Renal cortex interstitium (tissue), 11 donors: ENCODE results near the gene C1GALT1. TPM values are rescaled to one million over a fixed set of nuclear protein-coding genes. Genes with fewer than 3 reads are reported as not detected.

Experiments used
- DNase-seq, 11 donors: peaks; one replicate each; pipeline ENCODE4 v3.0.0-alpha.2; 2013; ENCODE audit warnings: low read depth in 9 of 11, low spot score in 4 of 11; ENCODE audit errors: extremely low read depth in 1 of 11
- polyA plus RNA-seq, 3 donors: library from polyadenylated mRNA; unstranded; fragments of 120-200 nt; gene quantifications; one replicate each; pipeline ENCODE4 v1.2.1, GENCODE V29; 2013; ENCODE audit not compliant: insufficient read length in 3 of 3

Gene C1GALT1
- polyA plus RNA-seq, 3 donors = 36.3 to 60.5 (median 43.1) TPM

DNA sequence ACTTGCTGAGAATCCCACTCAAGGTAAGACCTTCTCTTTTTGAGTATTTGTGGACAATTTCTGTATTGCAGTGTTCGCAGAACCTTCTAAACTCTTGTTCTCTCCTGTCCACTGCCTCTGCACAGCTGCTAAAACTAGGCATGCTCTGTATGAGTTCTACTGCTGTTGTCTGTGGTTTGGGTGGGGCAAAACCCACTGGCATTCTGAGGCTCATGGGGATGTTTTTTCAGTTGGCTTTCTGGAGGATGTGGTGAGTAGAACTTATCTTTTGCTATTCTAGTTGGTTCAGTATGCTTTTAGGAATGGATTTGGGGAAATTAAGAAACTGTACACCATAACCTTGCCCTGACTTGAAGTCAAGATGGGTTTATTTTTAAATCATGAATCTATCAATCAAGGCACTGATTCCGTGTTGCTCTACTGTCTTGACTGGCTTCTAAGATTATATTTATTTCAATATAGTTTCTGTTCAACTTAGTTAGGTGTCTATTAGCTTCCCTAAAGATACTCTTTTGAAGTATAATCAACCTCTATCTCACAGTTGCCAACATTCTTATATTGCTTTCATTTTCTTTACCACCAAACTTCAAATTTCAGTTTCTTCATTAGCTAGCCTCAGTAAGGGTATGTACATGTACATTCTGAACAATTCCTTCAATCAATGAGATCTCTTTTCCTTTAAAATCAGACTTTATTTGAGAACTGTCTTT, 25.0 kb upstream of the C1GALT1 start:
- DNase-seq = no peak

DNA sequence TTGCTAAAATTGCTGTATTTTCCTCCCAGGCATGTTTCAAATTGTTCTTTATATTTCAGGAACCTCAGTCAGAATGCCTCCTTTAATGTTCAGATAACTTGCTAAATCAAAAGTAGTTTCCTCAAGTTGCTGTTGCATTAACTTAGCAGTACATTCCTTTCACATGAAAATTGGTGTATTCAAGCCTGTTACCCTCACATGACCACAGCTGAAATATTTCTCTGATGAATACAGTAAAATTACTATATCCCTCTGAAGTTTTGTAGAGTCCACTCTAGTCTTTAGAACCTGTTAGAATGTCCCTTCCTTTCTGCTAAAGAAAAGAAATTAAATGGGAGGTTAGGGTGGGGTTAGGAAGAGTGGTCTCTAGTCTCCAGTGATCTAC, 24.5 kb upstream of the C1GALT1 start:
- no peak for DNase-seq

DNA sequence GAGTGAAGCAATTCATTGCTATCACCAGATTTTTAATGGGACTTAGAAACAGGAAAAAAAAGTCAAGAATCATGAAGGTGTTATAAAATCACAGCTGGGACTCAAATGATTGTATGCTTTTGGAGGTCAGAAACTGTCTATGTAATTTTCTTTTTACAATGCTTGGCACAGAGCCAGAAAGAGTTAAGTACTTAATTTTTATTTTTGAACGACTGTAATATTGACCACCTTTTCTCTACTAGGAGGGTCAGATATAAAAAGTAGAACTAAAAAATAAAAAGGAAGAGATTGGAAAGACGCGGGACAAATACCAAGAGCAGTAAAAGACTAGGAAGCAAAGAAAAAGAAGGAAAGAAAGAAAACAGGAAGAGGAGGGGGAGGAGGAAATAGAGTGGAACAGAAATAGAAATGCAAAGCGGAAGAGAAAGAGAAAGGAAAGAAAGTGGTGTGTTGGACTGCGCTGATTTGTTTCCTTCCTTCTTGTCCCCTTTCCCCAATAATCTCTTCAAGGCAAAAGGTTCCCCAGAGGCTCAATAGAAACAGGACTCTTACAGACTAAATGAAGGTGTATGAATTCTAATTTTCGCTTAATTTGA, 23.2 kb upstream of the C1GALT1 start:
- DNase-seq = no peak

DNA sequence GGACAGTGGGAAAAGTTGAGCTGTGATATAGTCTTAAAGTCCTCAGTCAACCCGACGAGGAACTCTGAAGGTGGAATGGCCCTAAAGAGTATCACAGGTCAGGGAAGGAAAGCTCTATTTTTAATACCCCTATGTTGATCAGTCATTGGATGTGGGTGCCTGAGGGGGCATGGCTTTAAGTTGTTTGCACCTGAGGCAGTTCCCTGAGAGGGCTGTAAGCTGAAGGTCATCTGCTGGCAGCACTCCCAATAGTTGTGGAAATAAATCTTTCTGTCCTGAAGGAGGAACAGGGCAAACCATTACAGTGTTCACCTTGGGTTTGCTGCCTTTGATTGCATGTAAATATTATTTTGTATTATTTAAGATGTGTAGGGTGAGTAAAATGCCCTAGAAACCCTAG, 17.8 kb upstream of the C1GALT1 start:
- no peak for DNase-seq

DNA sequence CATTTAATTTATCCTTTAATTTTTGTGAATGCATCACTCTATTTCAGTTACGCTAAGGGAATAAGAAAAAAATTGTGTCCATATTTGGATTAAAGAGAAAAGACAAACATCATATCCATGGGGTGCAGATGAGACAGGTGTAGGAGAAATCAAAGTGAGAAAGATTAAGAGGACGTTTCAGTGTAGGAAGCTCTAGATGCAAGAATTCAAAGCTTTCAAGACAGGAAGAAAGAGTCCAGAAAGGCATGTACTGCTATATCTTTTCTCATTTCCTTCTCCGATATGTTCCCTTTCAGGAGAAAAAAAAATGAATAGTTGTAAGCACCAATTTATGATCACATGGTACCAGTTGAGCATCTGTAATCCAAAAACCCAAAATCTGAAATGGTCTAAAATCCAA, 17.0 kb upstream of the C1GALT1 start:
- no peak for DNase-seq

DNA sequence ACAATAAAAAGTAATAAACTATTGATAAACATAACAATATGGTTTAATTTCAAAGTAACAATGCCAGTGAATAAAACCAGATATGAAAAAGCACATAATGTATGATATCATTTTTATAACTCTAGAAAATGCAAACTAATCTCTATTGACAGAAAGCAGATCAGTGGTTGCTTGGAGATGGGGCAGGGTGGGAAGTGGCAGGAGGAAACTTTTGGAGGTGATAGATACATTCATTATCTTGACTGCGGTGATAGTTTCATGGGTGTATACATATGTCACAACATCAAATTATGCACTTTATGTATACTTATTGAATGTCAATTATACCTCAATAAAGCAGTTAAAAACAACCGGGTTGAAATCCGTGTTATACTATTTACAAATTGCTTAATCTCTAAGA, 16.0 kb upstream of the C1GALT1 start:
- DNase-seq = no peak

DNA sequence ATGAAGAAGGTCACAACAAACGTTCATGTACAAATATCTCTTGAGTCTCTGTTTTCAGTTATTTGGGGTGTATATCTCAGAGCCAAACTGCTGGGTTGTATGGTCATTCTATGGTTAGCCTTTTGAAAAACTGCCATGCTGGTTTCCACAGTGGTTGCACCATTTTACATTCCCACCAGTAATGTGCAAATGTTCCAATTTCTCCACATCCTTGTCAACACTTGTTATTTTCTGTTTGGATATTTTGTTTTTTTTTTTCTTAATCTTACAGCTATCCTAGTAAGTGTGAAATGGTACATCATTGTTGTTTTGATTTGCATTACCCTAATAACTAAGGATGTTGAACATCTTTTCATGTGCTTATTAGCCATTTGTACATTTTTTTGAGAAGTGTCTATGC, 13.0 kb upstream of the C1GALT1 start:
- DNase-seq = no peak

DNA sequence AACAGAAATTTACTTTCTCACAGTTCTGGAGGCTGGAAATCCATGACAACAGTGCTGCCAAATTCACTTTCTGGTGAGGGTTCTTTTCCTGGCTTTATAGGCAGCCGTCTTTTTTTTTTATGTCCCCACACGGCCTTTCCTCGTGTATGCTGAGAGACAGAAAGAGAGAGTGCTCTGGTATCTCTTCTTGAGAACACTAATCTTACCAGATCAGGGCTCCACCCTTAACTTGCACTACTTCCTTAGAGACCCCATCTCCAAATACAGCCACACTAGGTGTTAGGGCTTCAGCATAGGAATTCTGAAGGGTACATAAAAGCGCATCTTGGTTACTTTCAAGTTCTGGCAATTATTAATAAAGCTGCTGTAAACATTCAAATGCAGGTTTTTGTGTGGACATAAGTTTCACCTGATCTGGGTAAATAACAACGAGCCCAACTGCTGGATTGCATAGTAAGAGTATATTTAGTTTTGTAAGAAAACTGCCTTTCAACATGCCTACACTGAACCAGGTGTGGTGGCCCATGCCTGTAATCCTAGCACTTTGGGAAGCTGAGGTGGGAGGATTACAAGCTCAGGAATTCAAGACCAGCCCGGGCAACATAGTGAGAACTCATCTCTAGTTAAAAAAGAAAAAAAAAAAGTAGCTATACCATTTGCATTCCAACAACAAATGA, 8.2 kb upstream of the C1GALT1 start:
- DNase-seq = no peak

DNA sequence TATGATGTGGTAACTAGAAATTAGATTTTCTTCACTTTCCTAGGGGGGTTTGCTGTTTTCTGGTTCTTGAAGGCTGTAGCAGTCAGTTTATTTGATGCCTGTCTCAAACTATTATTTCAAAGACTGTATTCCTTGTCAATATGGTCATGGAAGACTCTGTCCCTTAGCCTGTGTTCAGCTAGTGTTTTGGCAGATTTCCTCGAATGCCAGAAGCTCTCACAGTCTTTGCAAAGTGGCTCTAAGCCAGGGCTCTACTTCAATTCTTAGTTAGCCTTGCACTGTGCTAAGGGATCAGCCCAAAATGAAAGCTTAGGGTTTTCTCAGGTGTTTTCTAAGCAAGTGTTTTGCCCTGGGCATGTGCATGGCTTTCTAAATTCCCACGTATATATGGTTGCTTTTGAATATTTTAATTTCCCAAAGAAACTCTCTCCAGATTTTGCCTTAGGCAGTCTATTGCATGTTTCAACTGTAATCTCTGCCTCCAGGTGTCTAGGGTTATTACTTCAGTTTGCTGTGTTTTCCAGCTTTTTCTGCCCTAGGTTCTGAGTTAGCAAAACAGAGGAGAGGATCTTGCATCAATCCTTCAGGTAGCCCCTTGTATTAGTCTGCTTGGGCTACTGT, 7.2 kb upstream of the C1GALT1 start:
- no peak for DNase-seq

DNA sequence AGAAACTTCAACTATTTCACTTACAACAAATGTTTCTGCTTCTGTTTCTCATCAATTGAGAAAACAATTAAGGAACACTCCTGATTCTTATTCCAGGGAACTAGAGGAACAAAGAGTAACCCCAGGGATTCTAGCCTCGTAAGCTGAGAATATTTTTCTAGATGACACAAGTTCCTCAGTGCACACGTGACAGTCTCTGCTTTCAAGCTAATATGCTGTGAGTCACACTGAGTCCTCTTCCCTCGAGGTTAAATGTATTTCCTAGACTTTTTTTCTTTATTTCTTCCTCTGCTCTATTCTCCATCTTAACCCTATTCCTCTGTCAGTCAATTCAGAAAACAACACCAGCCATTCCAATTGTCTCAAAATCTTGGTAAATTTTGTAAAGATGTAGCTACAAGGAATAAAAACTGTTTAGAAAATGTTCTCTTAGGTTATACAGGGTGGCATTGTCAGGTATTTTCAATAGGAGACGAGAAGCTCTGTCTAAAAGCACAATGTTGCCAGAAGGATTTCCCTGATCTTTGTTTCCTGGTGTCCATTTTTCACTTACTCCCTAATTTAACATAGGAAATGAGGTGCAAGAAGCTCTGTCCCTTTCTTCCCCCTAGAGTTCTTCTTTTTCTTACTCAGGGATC, 5.8 kb upstream of the C1GALT1 start:
- DNase-seq = no peak

DNA sequence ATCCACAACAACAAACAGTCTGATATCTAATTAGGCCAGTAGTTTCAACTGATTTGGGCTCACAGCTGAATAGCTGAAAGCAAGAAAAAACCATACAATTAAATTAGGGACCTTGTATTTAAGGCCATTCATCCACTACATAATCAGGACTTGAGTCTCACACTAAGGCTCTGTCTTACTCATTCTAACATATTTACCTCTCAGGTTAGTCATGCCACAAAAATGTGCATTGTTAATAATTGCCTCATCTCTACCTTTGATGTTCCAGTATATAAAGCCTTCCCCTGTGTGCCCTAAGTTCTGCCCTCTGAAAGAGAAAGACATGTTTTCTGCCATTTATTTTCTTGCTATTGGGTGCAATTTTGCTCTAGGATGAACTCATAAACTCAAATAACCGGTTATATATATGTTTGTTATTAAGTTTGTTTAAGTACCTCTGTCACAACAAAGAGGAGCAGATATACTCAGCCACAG, 5.3 kb upstream of the C1GALT1 start:
- peak in 3 of 11 donors; percentile 38 to 54 (median 49) for DNase-seq

DNA sequence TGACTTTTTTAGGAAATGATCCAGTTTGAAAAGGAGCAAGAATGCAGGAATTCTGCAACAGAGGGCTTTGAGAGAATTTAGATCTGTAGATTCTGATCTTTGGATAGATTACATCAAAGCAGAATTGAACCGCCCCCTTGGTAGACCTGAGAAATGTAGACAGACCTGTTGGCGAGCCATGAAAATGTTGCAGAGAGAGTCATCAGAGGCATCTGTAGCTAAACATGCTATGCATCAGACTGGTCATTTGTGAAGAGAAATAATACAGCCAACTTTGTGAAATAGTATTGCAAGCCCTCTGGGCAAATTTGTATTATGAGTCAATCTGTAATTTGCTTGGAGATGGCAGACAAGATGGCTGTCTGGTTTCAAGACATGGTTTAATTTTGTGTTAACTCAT, 4.3 kb upstream of the C1GALT1 start:
- no peak for DNase-seq

DNA sequence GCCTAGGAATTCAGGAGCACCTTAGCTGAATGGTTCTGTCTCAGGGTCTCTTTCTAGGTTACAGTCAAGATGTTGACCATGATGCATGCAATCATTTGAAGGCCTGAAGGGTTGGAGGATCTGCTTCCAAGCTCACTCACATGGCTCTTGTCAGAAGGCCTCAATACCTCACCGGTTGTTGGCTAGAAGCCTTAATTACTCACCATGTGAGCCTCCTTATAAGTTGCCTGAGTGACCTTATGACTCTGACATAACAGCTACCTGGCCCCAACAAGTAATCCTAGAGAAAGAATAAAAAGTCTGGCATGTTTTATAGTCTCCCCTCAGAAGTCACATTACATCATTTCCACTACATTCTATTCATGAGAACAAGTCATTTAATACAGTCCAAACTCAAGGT, 3.4 kb upstream of the C1GALT1 start:
- no peak for DNase-seq

DNA sequence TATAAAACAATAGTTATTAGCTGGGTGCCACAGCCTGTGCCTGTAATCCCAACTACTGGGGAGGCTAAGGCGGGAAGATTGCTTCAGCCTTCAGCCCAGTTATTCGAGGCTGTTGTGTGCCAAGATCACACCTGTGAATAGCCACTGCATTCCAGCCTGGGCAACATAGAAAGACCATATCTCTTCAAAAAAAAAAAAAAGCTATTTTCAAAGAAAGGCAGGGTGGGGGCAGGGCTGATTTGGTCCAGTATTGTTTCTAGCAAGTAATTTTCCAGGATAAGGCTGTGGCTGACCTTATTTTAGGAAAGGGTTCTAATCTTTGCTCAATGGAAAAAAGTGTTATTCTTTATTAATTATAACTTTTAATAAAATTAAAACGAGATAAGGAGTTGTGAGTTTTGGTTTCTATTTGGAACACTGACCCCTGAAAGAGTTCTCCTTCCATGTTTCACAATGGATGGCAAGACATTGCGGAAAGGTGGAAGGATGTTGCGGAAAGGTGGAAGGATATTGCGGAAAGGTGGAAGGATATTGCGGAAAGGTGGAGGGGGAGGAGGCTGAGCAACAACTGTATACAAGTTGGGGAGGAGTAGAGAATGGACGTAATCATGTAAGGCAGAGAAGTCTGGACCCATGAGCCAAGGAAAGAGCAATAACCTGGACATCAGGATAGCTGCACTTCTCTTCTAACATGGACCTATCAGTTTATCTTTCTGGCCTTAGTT, 1.5 kb upstream of the C1GALT1 start:
- no peak for DNase-seq

DNA sequence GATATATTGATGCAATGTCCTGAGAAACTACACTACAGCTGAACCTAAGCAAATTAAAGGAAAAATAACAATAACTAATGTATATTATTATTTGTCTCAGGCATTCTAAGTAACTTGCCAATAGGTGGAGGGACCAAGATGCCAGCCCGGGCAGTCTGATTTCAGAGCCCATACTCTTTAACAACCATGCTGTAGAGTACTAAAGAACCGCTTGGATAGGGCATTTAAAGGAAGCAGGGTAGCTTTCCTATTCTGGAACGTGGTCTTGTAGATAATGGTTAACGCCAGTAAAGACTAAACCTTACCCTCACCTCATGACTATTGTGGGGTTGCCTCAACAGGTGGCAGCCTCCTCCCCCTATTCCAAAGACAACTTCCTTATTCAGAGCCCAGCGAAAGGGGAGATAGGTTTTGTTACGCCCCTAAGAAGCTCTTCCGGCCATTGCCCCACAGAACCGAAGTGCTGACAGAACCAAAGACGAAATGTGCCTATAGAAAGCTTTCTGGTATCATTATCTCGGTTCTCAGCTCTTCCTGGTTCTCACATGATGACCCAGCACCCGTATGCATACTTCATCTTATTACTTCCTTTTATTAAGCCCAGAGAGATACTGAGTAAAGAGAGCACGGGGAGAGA, 707 bp upstream of the C1GALT1 start:
- DNase-seq = peak in 7 of 11 donors; percentile 29 to 64 (median 46)

DNA sequence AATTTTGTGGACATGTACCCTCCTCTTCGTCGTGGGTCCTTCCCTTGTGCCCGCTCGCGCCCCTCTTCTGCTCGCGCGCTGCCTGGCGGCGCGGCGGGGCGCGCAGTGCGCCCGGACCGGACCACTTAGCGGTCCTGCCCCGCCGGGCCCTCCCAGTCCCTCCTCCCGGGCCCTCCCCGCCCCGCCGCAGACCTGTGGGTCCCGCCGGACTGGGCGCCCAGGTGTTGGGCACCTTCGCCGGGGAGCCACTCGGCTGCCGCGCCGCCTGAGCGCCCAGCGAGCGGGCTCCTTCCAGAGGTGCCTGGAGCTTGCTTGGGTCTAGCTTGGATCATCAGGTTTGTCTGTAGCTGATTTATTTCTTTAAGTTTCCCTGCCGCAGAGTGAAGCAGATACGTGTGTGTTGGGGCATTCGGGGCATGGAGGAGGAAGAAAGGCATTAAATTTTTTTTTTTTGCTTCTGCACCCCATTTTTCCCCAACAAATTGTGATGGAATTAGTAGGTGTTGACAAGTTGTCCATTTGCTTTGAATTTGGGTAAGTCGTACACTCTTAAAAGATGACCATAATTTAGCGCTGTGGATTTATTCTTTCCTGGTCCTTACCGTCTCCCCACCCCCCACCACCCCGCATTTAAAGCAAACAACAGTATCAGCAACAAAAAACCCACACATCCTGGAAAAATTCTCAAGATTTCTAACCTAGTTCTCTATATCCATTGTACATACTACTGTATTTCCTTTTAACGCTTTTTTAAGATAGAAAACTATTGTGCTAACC, 905 bp downstream of the C1GALT1 start:
- DNase-seq = peak in 5 of 11 donors; percentile 23 to 43 (median 37)

DNA sequence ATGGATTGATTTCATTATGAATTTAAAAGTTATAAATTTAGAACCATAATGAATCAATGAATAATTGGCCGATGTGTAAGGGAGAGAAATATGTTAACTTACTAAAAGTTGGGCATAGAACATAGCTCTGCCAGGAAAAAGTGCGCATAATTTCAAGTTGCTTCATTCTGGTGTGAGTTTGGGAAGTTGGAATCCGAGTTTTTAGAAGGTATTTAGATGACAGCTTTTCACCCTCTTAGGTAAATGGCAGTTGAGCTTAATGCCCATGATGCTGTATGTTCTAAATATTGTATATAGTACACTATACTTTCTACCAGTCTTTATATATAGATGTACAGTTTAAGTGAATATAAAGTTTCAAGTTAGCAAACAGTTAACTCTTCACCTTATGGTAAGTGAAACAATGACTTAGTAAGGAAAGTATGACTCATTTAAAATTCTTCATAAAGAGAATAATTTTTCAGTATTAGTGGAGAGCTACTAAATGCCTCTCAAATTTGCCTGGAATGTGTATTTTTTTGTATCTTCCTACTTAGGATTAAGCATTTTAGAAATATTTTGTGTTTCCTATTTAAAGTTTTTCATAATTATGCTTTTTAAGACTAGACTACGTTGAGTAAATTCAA, 1.6 kb downstream of the C1GALT1 start:
- DNase-seq = no peak
